Bronchial epithelial cell (primary cell): Measurements from ENCODE around the gene CTNND2. TPM values are rescaled to one million over a fixed set of nuclear protein-coding genes. Genes with fewer than 3 reads are reported as not detected.

ENCODE experiments used
- DNase-seq: peaks from one replicate; pipeline ENCODE4 v3.0.0-alpha.2; 2010; ENCODE audit warnings: low read depth
- FAIRE-seq: peaks from 2 replicates; lab custom pipeline; 2011; peaks lifted over from hg19 to GRCh38; lab: Jason Lieb, UNC
- H3K27me3 ChIP-seq: 2 replicates; pipeline ENCODE4 v1.5.1; 2011; ENCODE audit warnings: low read length; ENCODE audit not compliant: control insufficient read depth, insufficient read depth
- H3K36me3 ChIP-seq: 2 replicates; pipeline ENCODE4 v1.5.1; 2011; ENCODE audit warnings: low read length; ENCODE audit not compliant: control insufficient read depth, insufficient read depth
- H3K4me3 ChIP-seq: 2 replicates; pipeline ENCODE4 v1.5.1; 2011; ENCODE audit warnings: mild to moderate bottlenecking, low read depth, low read length, control low read depth
- total RNA-seq: library from RNA; depleted of rRNA; stranded (reverse); fragments of >200 nt; gene quantifications from 2 replicates; pipeline ENCODE4 v1.2.1, GENCODE V29; 2014
- TF ChIP-seq, protein P1 (sequence below): IDR thresholded peaks from 2 replicates; pipeline ENCODE4 v1.5.1; 2011; ENCODE audit warnings: mild to moderate bottlenecking, moderate library complexity, low read length, control low read depth, inconsistent platforms; ENCODE audit not compliant: insufficient read depth, severe bottlenecking

The CTNND2 gene
- total RNA-seq, 1 donor from 2014 or later, result not detected

DNA sequence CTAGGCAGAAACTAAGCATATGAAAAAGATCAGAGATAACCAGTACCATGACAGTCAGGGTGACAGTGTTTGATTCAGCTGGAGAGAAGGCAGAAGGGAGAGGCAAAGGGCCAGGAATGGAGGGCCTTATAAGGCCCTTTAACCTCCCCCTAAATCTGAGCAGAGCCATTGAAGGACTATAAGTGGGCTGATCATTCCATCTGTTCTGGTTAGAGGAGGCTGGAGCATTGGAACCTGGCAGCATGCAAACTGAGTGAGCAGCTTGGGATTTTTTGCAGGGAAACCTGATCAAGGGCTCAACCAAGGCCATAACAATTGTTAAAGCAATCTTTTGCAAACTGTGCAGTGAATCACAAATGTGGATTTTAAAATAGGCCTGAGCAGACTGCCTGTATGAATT lies 968.7 kb downstream of the CTNND2 start:
- H3K36me3 ChIP-seq, result no peaks in the 10 kb centered on the region
- TF ChIP-seq, protein P1, sequence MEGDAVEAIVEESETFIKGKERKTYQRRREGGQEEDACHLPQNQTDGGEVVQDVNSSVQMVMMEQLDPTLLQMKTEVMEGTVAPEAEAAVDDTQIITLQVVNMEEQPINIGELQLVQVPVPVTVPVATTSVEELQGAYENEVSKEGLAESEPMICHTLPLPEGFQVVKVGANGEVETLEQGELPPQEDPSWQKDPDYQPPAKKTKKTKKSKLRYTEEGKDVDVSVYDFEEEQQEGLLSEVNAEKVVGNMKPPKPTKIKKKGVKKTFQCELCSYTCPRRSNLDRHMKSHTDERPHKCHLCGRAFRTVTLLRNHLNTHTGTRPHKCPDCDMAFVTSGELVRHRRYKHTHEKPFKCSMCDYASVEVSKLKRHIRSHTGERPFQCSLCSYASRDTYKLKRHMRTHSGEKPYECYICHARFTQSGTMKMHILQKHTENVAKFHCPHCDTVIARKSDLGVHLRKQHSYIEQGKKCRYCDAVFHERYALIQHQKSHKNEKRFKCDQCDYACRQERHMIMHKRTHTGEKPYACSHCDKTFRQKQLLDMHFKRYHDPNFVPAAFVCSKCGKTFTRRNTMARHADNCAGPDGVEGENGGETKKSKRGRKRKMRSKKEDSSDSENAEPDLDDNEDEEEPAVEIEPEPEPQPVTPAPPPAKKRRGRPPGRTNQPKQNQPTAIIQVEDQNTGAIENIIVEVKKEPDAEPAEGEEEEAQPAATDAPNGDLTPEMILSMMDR, result no peak
- no peaks in the 10 kb centered on the region for H3K27me3 ChIP-seq
- no peak for DNase-seq
- no peak overlapping the region for H3K4me3 ChIP-seq
- no peak for FAIRE-seq

DNA sequence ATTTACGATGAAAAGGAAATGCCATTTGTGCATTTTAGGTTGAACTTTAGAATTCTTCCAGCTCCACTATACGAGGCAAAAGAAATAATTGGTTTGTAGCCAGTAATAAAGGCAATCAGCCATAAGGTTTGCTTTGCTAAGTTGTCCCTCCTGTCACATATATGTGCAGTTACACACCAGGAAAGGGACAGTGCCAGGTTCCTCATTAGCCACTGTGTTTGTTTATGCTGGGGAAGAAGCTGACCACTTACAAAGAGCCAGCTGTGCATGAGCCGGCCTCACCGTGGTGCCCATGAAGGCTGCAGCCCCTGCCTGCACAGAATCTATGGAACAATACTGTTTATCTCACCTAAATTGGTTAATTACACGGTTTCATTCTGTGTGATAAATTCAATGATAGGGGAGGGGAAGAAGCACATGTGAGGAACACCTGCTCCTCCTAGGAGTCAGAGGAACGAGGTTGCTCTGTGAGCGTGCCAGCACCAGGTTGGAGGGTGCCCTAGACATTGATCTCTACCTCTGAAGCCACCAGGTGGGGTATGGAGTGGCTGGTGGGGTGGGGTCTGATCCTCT lies 969.4 kb downstream of the CTNND2 start:
- no peaks in the 10 kb centered on the region for H3K36me3 ChIP-seq
- FAIRE-seq (no peak), DNase-seq (no peak)
- TF ChIP-seq, protein P1, result no peak
- H3K4me3 ChIP-seq, result no peak overlapping the region
- no peaks in the 10 kb centered on the region for H3K27me3 ChIP-seq

DNA sequence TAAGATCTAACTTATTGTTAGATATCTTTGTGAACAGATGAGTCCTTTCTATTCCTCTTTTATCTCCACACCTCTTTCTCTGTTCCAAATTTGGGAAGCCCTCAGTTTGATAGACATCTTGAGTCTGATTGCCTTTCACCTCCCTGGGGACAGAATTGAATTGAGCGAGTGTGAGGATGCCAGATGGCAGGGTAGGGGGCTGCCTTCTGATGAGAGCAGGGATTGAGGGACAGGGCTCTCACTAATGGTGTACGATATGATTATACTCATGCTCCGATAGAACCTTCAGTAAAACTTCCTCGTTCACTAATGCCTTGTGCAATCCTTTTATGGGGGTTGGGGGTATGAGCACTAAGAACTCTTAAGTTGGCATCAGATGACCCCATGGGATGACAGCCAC lies 971.1 kb downstream of the CTNND2 start:
- DNase-seq, result no peak
- H3K4me3 ChIP-seq, result no peak overlapping the region
- no peaks in the 10 kb centered on the region for H3K27me3 ChIP-seq
- no peaks in the 10 kb centered on the region for H3K36me3 ChIP-seq
- TF ChIP-seq, protein P1, result no peak
- FAIRE-seq, result peak; percentile 23

DNA sequence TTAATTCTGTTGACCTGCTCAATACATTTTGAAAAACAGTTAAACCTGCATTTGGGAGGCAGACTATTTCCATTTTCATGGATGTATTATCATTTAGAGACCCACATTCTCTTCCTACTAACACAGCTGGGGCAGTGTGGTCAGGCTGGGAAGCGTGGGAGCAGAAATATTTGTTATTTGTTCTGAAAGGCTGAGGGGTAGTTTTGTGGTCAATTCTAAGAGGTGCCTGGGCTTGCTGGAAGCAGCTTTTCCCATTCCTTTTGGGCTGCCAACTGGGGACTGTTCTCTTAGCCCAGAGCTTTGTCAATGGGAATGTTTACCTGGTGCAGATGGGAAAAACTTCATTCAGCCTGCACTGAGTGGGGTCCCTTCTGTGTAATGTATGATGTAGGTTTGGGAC lies 971.8 kb downstream of the CTNND2 start:
- H3K27me3 ChIP-seq, result no peaks in the 10 kb centered on the region
- no peak overlapping the region for H3K4me3 ChIP-seq
- TF ChIP-seq, protein P1, result no peak
- no peaks in the 10 kb centered on the region for H3K36me3 ChIP-seq
- DNase-seq, result no peak
- FAIRE-seq, result no peak

DNA sequence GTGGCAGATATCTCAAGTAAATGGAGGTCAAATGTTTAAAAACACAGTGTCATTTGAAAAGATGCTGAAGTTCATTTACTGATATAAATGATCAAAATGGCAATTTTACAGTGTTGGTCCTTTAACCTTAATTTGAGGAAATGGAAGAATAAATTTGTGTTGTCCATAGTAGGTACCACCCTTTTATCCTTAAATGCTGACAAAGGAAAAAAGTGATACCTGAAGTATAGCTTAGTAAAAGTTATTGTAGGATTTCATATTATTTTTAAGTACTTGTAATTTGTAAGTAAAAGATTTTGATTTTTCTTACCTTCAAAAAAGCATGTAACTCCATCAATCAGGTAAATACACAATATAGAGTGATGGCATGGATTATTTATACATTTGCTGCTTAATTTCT lies 976.6 kb downstream of the CTNND2 start:
- Histone ChIP-seq H3K4me3 (no peak overlapping the region), H3K36me3 (no peaks in the 10 kb centered on the region), H3K27me3 (no peaks in the 10 kb centered on the region)
- TF ChIP-seq, protein P1, result no peak
- no peak for DNase-seq
- FAIRE-seq, result no peak

DNA sequence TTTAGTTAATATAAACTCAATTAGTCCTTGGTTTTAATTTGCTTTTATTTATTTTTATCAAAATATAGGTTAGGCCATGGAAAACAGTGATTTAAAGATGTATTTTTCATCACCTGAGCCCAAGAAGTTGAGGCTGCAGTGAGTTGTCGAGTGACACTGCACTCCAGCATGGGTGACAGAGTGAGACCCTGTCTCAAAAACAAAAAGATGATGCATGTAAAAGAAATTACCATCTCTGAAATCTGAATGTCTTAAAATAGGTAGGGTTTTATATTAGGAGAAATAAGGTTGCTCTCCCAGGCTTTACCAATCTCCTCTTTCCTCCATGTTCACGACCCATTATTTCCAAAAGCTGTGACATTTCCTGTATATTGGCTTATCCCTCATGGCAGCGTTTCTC lies 980.9 kb downstream of the CTNND2 start:
- FAIRE-seq, result no peak
- H3K36me3 ChIP-seq, result no peaks in the 10 kb centered on the region
- no peak overlapping the region for H3K4me3 ChIP-seq
- DNase-seq, result no peak
- H3K27me3 ChIP-seq, result no peaks in the 10 kb centered on the region
- TF ChIP-seq, protein P1, result no peak
